ENCODE measurements around the gene ALDOB.

ALDOB gene

DNA sequence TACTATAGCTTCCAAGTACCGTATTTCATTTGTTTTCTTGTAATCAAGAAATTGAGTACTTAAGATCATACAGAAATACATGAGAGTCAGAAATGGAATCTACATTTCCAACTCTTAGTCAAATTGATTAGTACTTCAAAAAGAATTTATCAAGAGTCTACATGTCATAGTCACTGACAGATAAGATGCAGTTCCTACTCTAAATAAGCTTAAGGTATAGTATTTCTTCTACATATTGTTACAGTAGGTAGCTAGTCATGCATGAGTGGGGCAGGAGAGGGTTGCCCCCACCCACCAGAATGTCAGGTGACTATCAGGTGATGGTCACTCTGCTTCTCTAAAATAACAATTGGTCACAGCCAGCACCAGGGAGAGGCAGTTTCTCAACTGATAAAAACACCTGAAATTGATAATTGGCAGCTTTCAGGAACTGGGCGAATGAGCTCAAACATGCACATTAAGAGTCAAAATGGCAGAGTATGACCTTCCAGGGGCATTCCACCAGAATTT lies 53.7 kb downstream of the ALDOB start:
- DNase-seq: no peak

DNA sequence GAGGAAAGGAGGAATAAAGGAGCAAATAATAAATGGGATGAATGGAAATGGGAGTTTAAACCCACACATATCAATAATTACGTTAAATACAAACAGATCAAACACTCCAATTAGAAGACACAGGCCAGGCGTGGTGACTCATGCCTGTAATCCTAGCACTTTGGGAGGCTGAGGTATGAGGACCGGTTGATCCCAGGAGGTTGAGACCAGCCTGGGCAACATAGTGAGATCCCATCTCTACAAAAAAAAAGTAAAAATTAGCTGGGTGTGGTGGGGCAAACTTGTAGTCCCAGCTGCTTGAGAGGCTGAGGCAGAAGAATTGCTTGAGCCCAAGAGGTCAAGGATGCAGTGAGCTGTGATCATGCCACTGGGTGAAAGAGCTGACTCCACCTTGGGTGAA lies 54.5 kb downstream of the ALDOB start:
- no peak for DNase-seq

DNA sequence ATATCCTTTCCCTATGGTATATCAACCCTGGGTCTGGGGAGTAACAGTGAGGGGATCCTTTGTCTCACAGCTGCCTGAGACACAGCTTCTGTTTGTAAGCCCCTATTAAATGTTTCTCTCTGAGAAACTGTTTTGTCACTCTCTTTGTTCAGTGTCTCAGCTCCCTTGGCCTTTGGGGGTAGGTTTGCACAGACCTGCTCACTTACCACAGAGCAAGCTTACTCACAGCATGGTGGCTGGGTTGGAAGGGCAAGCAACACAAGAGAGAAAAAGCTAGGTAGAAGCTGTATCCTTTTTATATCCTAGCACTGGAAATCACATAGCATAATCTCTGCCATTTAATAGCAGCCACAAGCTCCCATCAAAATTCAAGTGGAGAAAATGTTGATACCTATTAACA lies 55.3 kb downstream of the ALDOB start:
- DNase-seq: no peak

DNA sequence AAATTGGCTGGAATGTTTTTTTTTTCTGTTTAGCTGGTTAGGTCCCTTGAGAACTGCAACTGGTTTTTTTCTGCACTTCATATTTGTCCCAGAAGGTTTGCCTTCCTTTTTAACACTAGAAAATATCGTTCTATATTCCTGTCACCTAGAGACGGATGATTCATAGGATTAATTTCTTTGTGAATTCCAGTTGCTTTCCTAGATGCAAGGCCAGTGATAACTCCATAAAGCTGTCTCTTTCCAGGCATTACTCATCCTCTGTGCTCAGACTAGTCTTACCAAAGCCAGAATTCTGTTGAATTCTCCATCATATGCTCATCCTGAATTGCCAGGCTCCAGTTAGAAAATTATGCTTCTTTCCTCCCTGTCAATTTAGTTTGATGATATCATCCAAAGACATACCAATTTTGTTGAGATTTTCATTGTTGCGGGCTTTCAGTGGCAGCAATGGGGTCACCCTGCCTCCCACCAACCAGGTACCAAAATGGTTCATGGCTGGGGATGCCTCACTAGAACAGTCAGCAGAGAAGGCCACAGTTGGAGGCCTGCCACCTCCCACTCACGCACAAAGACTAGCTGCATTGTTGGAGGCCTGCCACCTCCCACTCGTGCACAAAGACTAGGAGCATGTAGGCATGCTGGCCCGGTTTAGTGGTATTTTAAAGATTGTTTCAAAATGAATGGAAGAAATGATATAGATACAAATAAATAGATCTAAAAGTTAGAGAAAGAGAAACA lies 59.3 kb downstream of the ALDOB start:
- DNase-seq: no peak

DNA sequence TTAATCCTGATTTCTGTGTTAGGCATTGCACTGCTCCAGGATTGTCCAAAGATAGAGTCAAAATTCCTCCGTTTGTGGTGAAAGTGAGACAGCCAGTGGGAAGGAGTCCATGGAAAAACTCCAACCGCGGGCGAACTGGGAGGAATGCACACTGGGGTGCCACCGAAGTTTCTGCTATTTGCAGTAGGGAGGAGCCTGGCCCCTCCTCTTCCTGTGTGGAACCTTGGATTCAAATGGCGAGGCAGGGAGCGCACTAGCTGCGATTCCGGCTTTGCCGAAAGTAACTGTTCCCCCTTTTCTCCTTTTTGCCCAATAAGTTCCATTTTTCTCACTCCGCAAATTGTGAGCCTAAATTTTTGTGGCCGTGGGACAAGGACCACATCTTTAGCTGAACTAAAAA lies 60.0 kb downstream of the ALDOB start:
- DNase-seq: no peak

DNA sequence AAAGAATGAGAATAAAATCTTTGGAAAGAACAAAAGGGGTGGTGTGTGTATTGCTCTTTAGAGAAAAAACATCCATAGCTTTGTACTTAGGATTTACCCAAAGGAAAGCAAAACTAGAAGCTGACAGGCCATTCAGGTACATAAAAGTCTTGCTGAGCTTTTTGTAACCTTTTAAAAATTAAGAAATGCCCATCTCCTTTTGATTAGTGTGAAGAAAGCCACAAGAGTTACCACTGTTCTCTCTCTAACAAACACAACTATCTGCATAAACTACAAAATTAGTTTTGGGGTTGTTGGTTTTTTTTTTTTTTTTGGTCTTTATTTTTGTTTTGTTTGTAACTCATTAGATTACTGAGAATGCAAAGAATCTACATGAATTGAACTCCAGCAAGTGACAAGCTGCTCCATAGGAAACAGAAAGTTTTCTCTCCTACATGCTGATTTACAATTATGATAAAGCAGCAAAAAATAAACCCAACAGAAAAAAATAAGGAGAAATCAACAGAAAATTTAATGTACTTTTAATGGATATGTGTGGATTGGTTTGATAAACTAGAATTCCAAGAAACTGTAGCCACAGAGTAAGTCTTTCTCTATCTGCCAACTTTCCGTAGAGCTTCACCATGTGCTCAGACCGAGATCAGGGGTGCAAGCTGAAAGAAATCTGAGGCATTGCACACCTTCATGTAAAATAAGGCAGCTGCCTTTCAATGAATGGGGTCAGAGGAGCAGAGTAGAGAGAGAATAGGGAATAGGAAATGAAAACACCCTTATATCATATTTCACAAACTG lies 63.1 kb downstream of the ALDOB start:
- DNase-seq: no peak

DNA sequence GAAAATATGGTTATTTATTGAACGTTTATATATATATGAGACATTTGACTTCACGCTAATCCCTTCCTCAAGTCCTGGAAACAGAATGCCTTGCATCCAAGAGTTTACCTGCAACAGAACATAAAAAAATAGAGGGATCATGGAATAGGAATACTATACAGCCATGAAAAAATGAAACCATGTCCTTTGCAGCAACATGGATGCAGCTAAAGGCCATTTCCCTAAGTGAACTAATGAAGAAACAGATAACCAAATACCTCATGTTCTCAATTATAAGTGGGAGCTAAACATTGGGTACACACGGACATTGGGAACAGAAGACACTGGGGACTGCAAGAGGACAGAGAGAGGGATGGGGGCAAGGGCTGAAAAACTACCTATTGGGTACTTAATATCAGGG lies 63.8 kb downstream of the ALDOB start:
- DNase-seq: no peak

All from DMS153 (cell line).